Loucy (cell line): ENCODE data around the gene PLEKHH2.

Source experiments
- H2AFZ ChIP-seq: fragments of 200-600 bp; sonication (generic); 2 replicates; pipeline ENCODE4 v1.6.0; 2016; ENCODE audit warnings: antibody characterized with exemption, mild to moderate bottlenecking, low read length, moderate library complexity
- H3F3A ChIP-seq: fragments of 200-600 bp; 2 replicates; pipeline ENCODE4 v1.6.0; 2016; ENCODE audit warnings: antibody characterized with exemption, low read depth, mild to moderate bottlenecking
- H3K27me3 ChIP-seq: fragments of 200-600 bp; sonication (generic); 2 replicates; pipeline ENCODE4 v1.6.1; 2014; ENCODE audit warnings: low read length, mild to moderate bottlenecking; ENCODE audit not compliant: insufficient read depth, poor library complexity, severe bottlenecking
- H3K36me3 ChIP-seq: fragments of 200-600 bp; sonication (generic); 2 replicates; pipeline ENCODE4 v1.6.1; 2016; ENCODE audit warnings: low read length; ENCODE audit not compliant: insufficient read depth
- H3K4me1 ChIP-seq: fragments of 200-600 bp; sonication (generic); 2 replicates; pipeline ENCODE4 v1.5.1; 2014; ENCODE audit warnings: low read length, mild to moderate bottlenecking; ENCODE audit not compliant: insufficient read depth, poor library complexity, severe bottlenecking
- H3K4me2 ChIP-seq: fragments of 200-600 bp; sonication (generic); 2 replicates; pipeline ENCODE4 v1.6.0; 2014; ENCODE audit warnings: antibody characterized with exemption, low read length, low read depth, mild to moderate bottlenecking; ENCODE audit not compliant: poor library complexity, severe bottlenecking
- H3K4me3 ChIP-seq: fragments of 200-600 bp; sonication (generic); 2 replicates; pipeline ENCODE4 v1.5.1; 2014; ENCODE audit warnings: low read length, mild to moderate bottlenecking, mixed read lengths; ENCODE audit not compliant: poor library complexity, severe bottlenecking
- H3K79me2 ChIP-seq: fragments of 200-600 bp; sonication (generic); 2 replicates; pipeline ENCODE4 v1.6.1; 2014; ENCODE audit warnings: low read length; ENCODE audit not compliant: insufficient read depth
- H3K9ac ChIP-seq: fragments of 200-600 bp; sonication (generic); 2 replicates; pipeline ENCODE4 v1.6.0; 2014; ENCODE audit warnings: mild to moderate bottlenecking, low read depth, low read length, moderate library complexity; ENCODE audit not compliant: poor library complexity, severe bottlenecking
- H3K9me2 ChIP-seq: fragments of 200-600 bp; sonication (generic); replicated peaks from 2 replicates; pipeline ENCODE4 v1.6.1; 2016; ENCODE audit warnings: low read depth, low read length, mixed read lengths
- H3K9me3 ChIP-seq: fragments of 200-600 bp; sonication (generic); 2 replicates; pipeline ENCODE4 v1.6.1; 2014; ENCODE audit warnings: mild to moderate bottlenecking, antibody characterized with exemption, low read length, low read depth; ENCODE audit not compliant: insufficient read depth
- H4K20me1 ChIP-seq: fragments of 200-600 bp; sonication (generic); 2 replicates; pipeline ENCODE4 v1.6.0; 2014; ENCODE audit warnings: antibody characterized with exemption, low read length, mild to moderate bottlenecking; ENCODE audit not compliant: insufficient read depth, poor library complexity, severe bottlenecking
- EZH2phosphoT487 ChIP-seq: fragments of 200-600 bp; IDR thresholded peaks from 2 replicates; pipeline ENCODE4 v1.6.1; 2018; ENCODE audit warnings: antibody characterized with exemption, mild to moderate bottlenecking, moderate library complexity, borderline replicate concordance
- TF ChIP-seq, protein P1 (sequence below): fragments of 200-600 bp; sonication (generic); conservative IDR thresholded peaks from 2 replicates; pipeline ENCODE4 v1.5.1; 2014; ENCODE audit warnings: mild to moderate bottlenecking, antibody characterized with exemption, low read length

PLEKHH2 gene

DNA sequence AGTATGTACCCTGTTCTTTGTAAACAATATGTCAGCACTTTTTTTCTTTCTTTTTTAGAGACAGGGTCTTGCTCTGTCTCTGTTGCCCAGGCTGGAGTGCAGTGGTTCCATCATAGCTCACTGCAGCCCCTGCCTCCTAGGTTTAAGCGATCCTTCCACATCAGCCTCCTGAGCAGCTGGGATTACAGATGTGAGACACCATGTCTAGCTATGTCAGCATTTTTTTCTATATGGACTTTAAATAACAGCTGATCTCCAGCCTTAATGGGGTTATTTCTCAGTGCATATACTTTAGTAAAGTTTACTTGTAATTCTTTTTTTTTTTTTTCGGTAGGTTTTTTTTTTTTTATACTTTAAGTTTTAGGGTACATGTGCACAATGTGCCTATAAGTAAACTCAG is 174.9 kb downstream of the PLEKHH2 start:
- no peaks in the 10 kb centered on the region for H3K9me3 ChIP-seq
- no peaks in the 10 kb centered on the region for H3K9me2 ChIP-seq
- H3K36me3 ChIP-seq, result no peaks in the 10 kb centered on the region
- no peak overlapping the region for H3K4me2 ChIP-seq
- TF ChIP-seq, protein P1, sequence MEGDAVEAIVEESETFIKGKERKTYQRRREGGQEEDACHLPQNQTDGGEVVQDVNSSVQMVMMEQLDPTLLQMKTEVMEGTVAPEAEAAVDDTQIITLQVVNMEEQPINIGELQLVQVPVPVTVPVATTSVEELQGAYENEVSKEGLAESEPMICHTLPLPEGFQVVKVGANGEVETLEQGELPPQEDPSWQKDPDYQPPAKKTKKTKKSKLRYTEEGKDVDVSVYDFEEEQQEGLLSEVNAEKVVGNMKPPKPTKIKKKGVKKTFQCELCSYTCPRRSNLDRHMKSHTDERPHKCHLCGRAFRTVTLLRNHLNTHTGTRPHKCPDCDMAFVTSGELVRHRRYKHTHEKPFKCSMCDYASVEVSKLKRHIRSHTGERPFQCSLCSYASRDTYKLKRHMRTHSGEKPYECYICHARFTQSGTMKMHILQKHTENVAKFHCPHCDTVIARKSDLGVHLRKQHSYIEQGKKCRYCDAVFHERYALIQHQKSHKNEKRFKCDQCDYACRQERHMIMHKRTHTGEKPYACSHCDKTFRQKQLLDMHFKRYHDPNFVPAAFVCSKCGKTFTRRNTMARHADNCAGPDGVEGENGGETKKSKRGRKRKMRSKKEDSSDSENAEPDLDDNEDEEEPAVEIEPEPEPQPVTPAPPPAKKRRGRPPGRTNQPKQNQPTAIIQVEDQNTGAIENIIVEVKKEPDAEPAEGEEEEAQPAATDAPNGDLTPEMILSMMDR, result no peak
- TF ChIP-seq EZH2phosphoT487, result no peak
- H3F3A ChIP-seq, result no peaks in the 10 kb centered on the region
- H2AFZ ChIP-seq, result no peak overlapping the region
- no peaks in the 10 kb centered on the region for H3K4me1 ChIP-seq
- H4K20me1 ChIP-seq, result no peaks in the 10 kb centered on the region
- H3K9ac ChIP-seq, result no peak overlapping the region
- H3K79me2 ChIP-seq, result no peaks in the 10 kb centered on the region
- no peak overlapping the region for H3K4me3 ChIP-seq
- no peaks in the 10 kb centered on the region for H3K27me3 ChIP-seq

GRCh38 chr2:43812947-43813346 is 175.9 kb downstream of the PLEKHH2 start:
- Histone ChIP-seq H3K79me2 (no peaks in the 10 kb centered on the region), H3K36me3 (no peaks in the 10 kb centered on the region), H3K27me3 (no peaks in the 10 kb centered on the region), H3K9me3 (no peaks in the 10 kb centered on the region), H3F3A (no peaks in the 10 kb centered on the region), H4K20me1 (no peaks in the 10 kb centered on the region), H3K9me2 (no peaks in the 10 kb centered on the region), H3K4me3 (no peak overlapping the region), H3K4me1 (no peaks in the 10 kb centered on the region), H3K9ac (no peak overlapping the region), H2AFZ (no peak overlapping the region), H3K4me2 (no peak overlapping the region)
- no peak for TF ChIP-seq EZH2phosphoT487
- TF ChIP-seq, protein P1, result no peak

GRCh38 chr2:43814711-43815110 is 177.7 kb downstream of the PLEKHH2 start:
- no peaks in the 10 kb centered on the region for H3K9me2 ChIP-seq
- no peaks in the 10 kb centered on the region for H3K9me3 ChIP-seq
- H3K36me3 ChIP-seq, result no peaks in the 10 kb centered on the region
- no peak overlapping the region for H3K9ac ChIP-seq
- TF ChIP-seq, protein P1, result no peak
- no peak for TF ChIP-seq EZH2phosphoT487
- no peak overlapping the region for H3K4me3 ChIP-seq
- H3K4me1 ChIP-seq, result no peaks in the 10 kb centered on the region
- H3K79me2 ChIP-seq, result no peaks in the 10 kb centered on the region
- no peaks in the 10 kb centered on the region for H3K27me3 ChIP-seq
- H3F3A ChIP-seq, result no peaks in the 10 kb centered on the region
- no peak overlapping the region for H2AFZ ChIP-seq
- no peaks in the 10 kb centered on the region for H4K20me1 ChIP-seq
- no peak overlapping the region for H3K4me2 ChIP-seq
